GM23338 (cell line): ENCODE data around the gene NABP1. TPM values are rescaled to one million over a fixed set of nuclear protein-coding genes. Genes with fewer than 3 reads are reported as not detected.

ENCODE experiments used
- ATAC-seq: fragments of 200-7000 bp; cut with Tn5 transposase; 3 replicates; pipeline ENCODE4 v1.9.1; 2020
- DNase-seq: peaks from one replicate; pipeline ENCODE4 v3.0.0-alpha.2; 2015; ENCODE audit warnings: low spot score
- H2AFZ ChIP-seq: fragments of 200-600 bp; sonication (generic); 2 replicates; pipeline ENCODE4 v1.8.0; 2016; ENCODE audit warnings: antibody characterized with exemption, mild to moderate bottlenecking, moderate library complexity
- H3F3A ChIP-seq: fragments of 200-600 bp; sonication (generic); replicated peaks from 2 replicates; pipeline ENCODE4 v1.8.0; 2017; ENCODE audit warnings: antibody characterized with exemption, mixed run types, low read depth
- H3K27ac ChIP-seq: fragments of 200-600 bp; sonication (generic); 2 replicates; pipeline ENCODE4 v1.6.1; 2016; ENCODE audit warnings: low read depth
- H3K27me3 ChIP-seq: fragments of 200-600 bp; sonication (generic); 2 replicates; pipeline ENCODE4 v1.8.0; 2016; ENCODE audit warnings: mild to moderate bottlenecking, mixed run types, moderate library complexity; ENCODE audit not compliant: insufficient read depth
- H3K36me3 ChIP-seq: fragments of 200-600 bp; sonication (generic); 2 replicates; pipeline ENCODE4 v1.8.0; 2016; ENCODE audit warnings: mild to moderate bottlenecking; ENCODE audit not compliant: insufficient read depth
- H3K4me1 ChIP-seq: fragments of 200-600 bp; sonication (generic); 2 replicates; pipeline ENCODE4 v1.8.0; 2016; ENCODE audit warnings: mild to moderate bottlenecking, moderate library complexity; ENCODE audit not compliant: insufficient read depth
- H3K4me2 ChIP-seq: fragments of 200-600 bp; sonication (generic); 2 replicates; pipeline ENCODE4 v1.7.1; 2017; ENCODE audit warnings: mixed run types
- H3K4me3 ChIP-seq: fragments of 200-600 bp; sonication (generic); 2 replicates; pipeline ENCODE4 v1.6.1; 2016; ENCODE audit warnings: mixed run types
- H3K79me2 ChIP-seq: fragments of 200-600 bp; sonication (generic); replicated peaks from 2 replicates; pipeline ENCODE4 v1.8.0; 2017; ENCODE audit warnings: mild to moderate bottlenecking; ENCODE audit not compliant: insufficient read depth
- H3K9me2 ChIP-seq: fragments of 200-600 bp; sonication (generic); 2 replicates; pipeline ENCODE4 v1.8.0; 2017; ENCODE audit not compliant: insufficient read depth
- H4K20me1 ChIP-seq: fragments of 200-600 bp; sonication (generic); replicated peaks from 2 replicates; pipeline ENCODE4 v1.8.0; 2017; ENCODE audit warnings: mild to moderate bottlenecking; ENCODE audit not compliant: insufficient read depth
- H3K27ac Mint-ChIP-seq: 2 replicates; pipeline ENCODE4 v1.8.0; 2020; ENCODE audit warnings: inconsistent platforms, mild to moderate bottlenecking, moderate library complexity, mixed read lengths
- H3K27me3 Mint-ChIP-seq: 3 replicates; pipeline ENCODE4 v1.8.0; 2022; ENCODE audit warnings: low read depth, mild to moderate bottlenecking, moderate library complexity, mixed read lengths, inconsistent platforms; ENCODE audit not compliant: insufficient read depth, poor library complexity
- H3K36me3 Mint-ChIP-seq: 3 replicates; pipeline ENCODE4 v1.8.0; 2021; ENCODE audit warnings: low read depth, mild to moderate bottlenecking, inconsistent platforms, moderate library complexity, mixed read lengths
- H3K4me1 Mint-ChIP-seq: 3 replicates; pipeline ENCODE4 v1.8.0; 2020; ENCODE audit warnings: mild to moderate bottlenecking, inconsistent platforms, mixed read lengths
- H3K4me3 Mint-ChIP-seq: 3 replicates; pipeline ENCODE4 v1.8.0; 2021; ENCODE audit warnings: moderate library complexity, mild to moderate bottlenecking, inconsistent platforms, mixed read lengths
- H3K9me3 Mint-ChIP-seq: 3 replicates; pipeline ENCODE4 v1.8.0; 2020; ENCODE audit warnings: moderate library complexity, mild to moderate bottlenecking, inconsistent platforms, mixed read lengths
- CREB1 ChIP-seq: fragments of 250-450 bp; sonication (Bioruptor Pico); IDR thresholded peaks from 2 replicates; pipeline ENCODE4 v1.5.0; 2020; ENCODE audit warnings: low read depth, mild to moderate bottlenecking, moderate library complexity
- ETS1 ChIP-seq: IDR thresholded peaks from 2 replicates; pipeline ENCODE4 v1.6.1; 2016; ENCODE audit warnings: antibody characterized with exemption
- EZH2 ChIP-seq: fragments of 200-600 bp; sonication (generic); IDR thresholded peaks from one replicate; pipeline ENCODE4 v1.8.0; 2017; ENCODE audit warnings: antibody characterized with exemption, mild to moderate bottlenecking, low read depth; ENCODE audit not compliant: unreplicated experiment
- EZH2phosphoT487 ChIP-seq: fragments of 200-600 bp; sonication (generic); IDR thresholded peaks from one replicate; pipeline ENCODE4 v1.8.1; 2018; ENCODE audit warnings: antibody characterized with exemption; ENCODE audit not compliant: unreplicated experiment
- JUNB ChIP-seq: IDR thresholded peaks from one replicate; pipeline ENCODE4 v1.6.1; 2016; ENCODE audit warnings: antibody characterized with exemption; ENCODE audit not compliant: unreplicated experiment
- NANOG ChIP-seq: IDR thresholded peaks from 2 replicates; pipeline ENCODE4 v1.6.1; 2016; ENCODE audit warnings: antibody characterized with exemption, borderline replicate concordance
- POLR2AphosphoS5 ChIP-seq: IDR thresholded peaks from 2 replicates; pipeline ENCODE4 v1.6.1; 2016; ENCODE audit warnings: antibody characterized with exemption, low read depth
- STAT1 ChIP-seq: IDR thresholded peaks from one replicate; pipeline ENCODE4 v1.6.1; 2016; ENCODE audit warnings: antibody characterized with exemption; ENCODE audit not compliant: unreplicated experiment
- ZNF114 ChIP-seq: fragments of 250-450 bp; sonication (Bioruptor Pico); IDR thresholded peaks from 2 replicates; pipeline ENCODE4 v1.5.0; 2020; ENCODE audit warnings: mild to moderate bottlenecking, moderate library complexity
- ZNF331 ChIP-seq: fragments of 250-450 bp; sonication (Bioruptor Pico); IDR thresholded peaks from 2 replicates; pipeline ENCODE4 v1.5.0; 2020; ENCODE audit warnings: low read depth, mild to moderate bottlenecking, moderate library complexity
- ZNF462 ChIP-seq: fragments of 250-450 bp; sonication (Bioruptor Pico); IDR thresholded peaks from 2 replicates; pipeline ENCODE4 v1.5.0; 2020; ENCODE audit warnings: mild to moderate bottlenecking, moderate library complexity
- polyA plus RNA-seq: library from polyadenylated mRNA; unstranded; fragments of >200 nt; fragmentation: Nextera tagmentation; extraction: Ambion mirVana; gene quantifications from 2 replicates; pipeline ENCODE4 v1.2.1, GENCODE V29; 2016
- total RNA-seq: library from RNA; depleted of rRNA; stranded (reverse); fragments of >200 nt; shearing (Covaris generic); gene quantifications from 2 replicates; pipeline ENCODE4 v1.2.3, GENCODE V29; 2014
- TF ChIP-seq, protein P1 (sequence below), 2 experiments: fragments of 200-600 bp in 1 of 2; sonication (generic) in 1 of 2; conservative IDR thresholded peaks; 2 replicates each; pipeline versions ENCODE4 v1.5.1 to v1.6.1; 2016 to 2017; ENCODE audit warnings: antibody characterized with exemption in 2 of 2, low read depth in 2 of 2, mild to moderate bottlenecking in 2 of 2, moderate library complexity in 1 of 2
- TF ChIP-seq, protein P2 (sequence below): IDR thresholded peaks from one replicate; pipeline ENCODE4 v1.6.1; 2018; ENCODE audit warnings: antibody characterized with exemption; ENCODE audit not compliant: unreplicated experiment

NABP1 gene
- total and polyA plus RNA-seq, 2 experiments from 2014 or later = 5.2 to 5.6 TPM

GRCh38 chr2:191661097-191661924 lies 16.6 kb upstream of the NABP1 start:
- Histone ChIP-seq H3K9me2 (peaks cover 4% of the 10 kb centered on the region), H3K4me1 (no peaks in the 10 kb centered on the region), H3K27ac (no peak overlapping the region), H3K79me2 (no peaks in the 10 kb centered on the region), H3K27me3 (no peaks in the 10 kb centered on the region), H3F3A (no peaks in the 10 kb centered on the region), H3K36me3 (no peaks in the 10 kb centered on the region), H3K4me2 (no peak overlapping the region), H4K20me1 (no peaks in the 10 kb centered on the region), H3K4me3 (no peak overlapping the region), H2AFZ (no peak overlapping the region; the same call in 1 of the 2 replicates)
- H3K4me1 Mint-ChIP-seq = no peaks in the 10 kb centered on the region; the same call in 2 of the 3 replicates
- H3K36me3 Mint-ChIP-seq = no peaks in the 10 kb centered on the region
- no peaks in the 10 kb centered on the region for H3K9me3 Mint-ChIP-seq
- TF ChIP-seq NANOG = no peak
- TF ChIP-seq, protein P1, sequence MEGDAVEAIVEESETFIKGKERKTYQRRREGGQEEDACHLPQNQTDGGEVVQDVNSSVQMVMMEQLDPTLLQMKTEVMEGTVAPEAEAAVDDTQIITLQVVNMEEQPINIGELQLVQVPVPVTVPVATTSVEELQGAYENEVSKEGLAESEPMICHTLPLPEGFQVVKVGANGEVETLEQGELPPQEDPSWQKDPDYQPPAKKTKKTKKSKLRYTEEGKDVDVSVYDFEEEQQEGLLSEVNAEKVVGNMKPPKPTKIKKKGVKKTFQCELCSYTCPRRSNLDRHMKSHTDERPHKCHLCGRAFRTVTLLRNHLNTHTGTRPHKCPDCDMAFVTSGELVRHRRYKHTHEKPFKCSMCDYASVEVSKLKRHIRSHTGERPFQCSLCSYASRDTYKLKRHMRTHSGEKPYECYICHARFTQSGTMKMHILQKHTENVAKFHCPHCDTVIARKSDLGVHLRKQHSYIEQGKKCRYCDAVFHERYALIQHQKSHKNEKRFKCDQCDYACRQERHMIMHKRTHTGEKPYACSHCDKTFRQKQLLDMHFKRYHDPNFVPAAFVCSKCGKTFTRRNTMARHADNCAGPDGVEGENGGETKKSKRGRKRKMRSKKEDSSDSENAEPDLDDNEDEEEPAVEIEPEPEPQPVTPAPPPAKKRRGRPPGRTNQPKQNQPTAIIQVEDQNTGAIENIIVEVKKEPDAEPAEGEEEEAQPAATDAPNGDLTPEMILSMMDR (conservative IDR thresholded peaks at IDR 0.05; ENCODE audit: low read depth in 2 of 2) = no peak
- TF ChIP-seq JUNB = no peak
- TF ChIP-seq ETS1 = no peak
- no peak for TF ChIP-seq POLR2AphosphoS5
- TF ChIP-seq EZH2phosphoT487 = no peak
- TF ChIP-seq ZNF114 = no peak
- TF ChIP-seq STAT1 = no peak
- TF ChIP-seq, protein P2, sequence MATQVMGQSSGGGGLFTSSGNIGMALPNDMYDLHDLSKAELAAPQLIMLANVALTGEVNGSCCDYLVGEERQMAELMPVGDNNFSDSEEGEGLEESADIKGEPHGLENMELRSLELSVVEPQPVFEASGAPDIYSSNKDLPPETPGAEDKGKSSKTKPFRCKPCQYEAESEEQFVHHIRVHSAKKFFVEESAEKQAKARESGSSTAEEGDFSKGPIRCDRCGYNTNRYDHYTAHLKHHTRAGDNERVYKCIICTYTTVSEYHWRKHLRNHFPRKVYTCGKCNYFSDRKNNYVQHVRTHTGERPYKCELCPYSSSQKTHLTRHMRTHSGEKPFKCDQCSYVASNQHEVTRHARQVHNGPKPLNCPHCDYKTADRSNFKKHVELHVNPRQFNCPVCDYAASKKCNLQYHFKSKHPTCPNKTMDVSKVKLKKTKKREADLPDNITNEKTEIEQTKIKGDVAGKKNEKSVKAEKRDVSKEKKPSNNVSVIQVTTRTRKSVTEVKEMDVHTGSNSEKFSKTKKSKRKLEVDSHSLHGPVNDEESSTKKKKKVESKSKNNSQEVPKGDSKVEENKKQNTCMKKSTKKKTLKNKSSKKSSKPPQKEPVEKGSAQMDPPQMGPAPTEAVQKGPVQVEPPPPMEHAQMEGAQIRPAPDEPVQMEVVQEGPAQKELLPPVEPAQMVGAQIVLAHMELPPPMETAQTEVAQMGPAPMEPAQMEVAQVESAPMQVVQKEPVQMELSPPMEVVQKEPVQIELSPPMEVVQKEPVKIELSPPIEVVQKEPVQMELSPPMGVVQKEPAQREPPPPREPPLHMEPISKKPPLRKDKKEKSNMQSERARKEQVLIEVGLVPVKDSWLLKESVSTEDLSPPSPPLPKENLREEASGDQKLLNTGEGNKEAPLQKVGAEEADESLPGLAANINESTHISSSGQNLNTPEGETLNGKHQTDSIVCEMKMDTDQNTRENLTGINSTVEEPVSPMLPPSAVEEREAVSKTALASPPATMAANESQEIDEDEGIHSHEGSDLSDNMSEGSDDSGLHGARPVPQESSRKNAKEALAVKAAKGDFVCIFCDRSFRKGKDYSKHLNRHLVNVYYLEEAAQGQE = no peak
- no peak for TF ChIP-seq ZNF462 (CRISPR knock-in tag)
- TF ChIP-seq CREB1 (CRISPR knock-in tag) = no peak
- TF ChIP-seq ZNF331 (CRISPR knock-in tag) = no peak
- TF ChIP-seq EZH2 = no peak
- H3K27me3 Mint-ChIP-seq = no peaks in the 10 kb centered on the region
- no peak for DNase-seq
- no peak for ATAC-seq
- no peak overlapping the region for H3K4me3 Mint-ChIP-seq
- H3K27ac Mint-ChIP-seq = no peak overlapping the region
